GM23338 (cell line): ENCODE measurements around the gene THAP5. TPM values are rescaled to one million over a fixed set of nuclear protein-coding genes. Genes with fewer than 3 reads are reported as not detected.

Source experiments
- CREB1 ChIP-seq: fragments of 250-450 bp; sonication (Bioruptor Pico); IDR thresholded peaks from 2 replicates; pipeline ENCODE4 v1.5.0; 2020; ENCODE audit warnings: low read depth, mild to moderate bottlenecking, moderate library complexity
- EZH2 ChIP-seq: fragments of 200-600 bp; sonication (generic); IDR thresholded peaks from one replicate; pipeline ENCODE4 v1.8.0; 2017; ENCODE audit warnings: antibody characterized with exemption, mild to moderate bottlenecking, low read depth; ENCODE audit not compliant: unreplicated experiment
- POLR2AphosphoS5 ChIP-seq: IDR thresholded peaks from 2 replicates; pipeline ENCODE4 v1.6.1; 2016; ENCODE audit warnings: antibody characterized with exemption, low read depth
- ZNF331 ChIP-seq: fragments of 250-450 bp; sonication (Bioruptor Pico); IDR thresholded peaks from 2 replicates; pipeline ENCODE4 v1.5.0; 2020; ENCODE audit warnings: low read depth, mild to moderate bottlenecking, moderate library complexity
- ZNF462 ChIP-seq: fragments of 250-450 bp; sonication (Bioruptor Pico); IDR thresholded peaks from 2 replicates; pipeline ENCODE4 v1.5.0; 2020; ENCODE audit warnings: mild to moderate bottlenecking, moderate library complexity
- polyA plus RNA-seq: library from polyadenylated mRNA; unstranded; fragments of >200 nt; fragmentation: Nextera tagmentation; extraction: Ambion mirVana; gene quantifications from 2 replicates; pipeline ENCODE4 v1.2.1, GENCODE V29; 2016
- total RNA-seq: library from RNA; depleted of rRNA; stranded (reverse); fragments of >200 nt; shearing (Covaris generic); gene quantifications from 2 replicates; pipeline ENCODE4 v1.2.3, GENCODE V29; 2014; rRNA removed
- TF ChIP-seq, protein P1 (sequence below), 2 experiments: fragments of 200-600 bp in 1 of 2; sonication (generic) in 1 of 2; conservative IDR thresholded peaks; 2 replicates each; pipeline versions ENCODE4 v1.5.1 to v1.6.1; 2016 to 2017; ENCODE audit warnings: antibody characterized with exemption in 2 of 2, low read depth in 2 of 2, mild to moderate bottlenecking in 2 of 2, moderate library complexity in 1 of 2

Gene THAP5
- total and polyA plus RNA-seq, 2 experiments from 2014 or later = 18.2 to 32.3 TPM

DNA sequence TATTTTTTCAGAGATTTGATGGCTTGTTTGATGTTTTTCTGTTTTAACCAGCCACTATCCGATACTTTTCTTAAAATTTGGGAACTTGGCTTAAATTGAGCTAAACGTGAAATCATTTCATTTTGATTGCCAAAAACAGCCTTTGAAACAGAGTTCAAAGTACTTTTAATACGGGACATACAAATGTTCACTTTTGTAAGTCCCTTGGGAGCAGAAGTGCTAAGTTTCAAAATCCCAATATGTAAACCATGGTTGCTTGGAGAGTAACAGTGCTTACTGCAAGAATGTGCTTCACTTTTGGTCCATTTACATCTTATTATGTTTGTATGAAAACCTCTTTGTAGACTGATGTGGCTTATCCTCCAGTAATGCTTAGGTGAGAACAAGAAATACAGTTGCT, 54.5 kb downstream of the THAP5 start (continued):
- no peak for TF ChIP-seq ZNF462 (CRISPR knock-in tag)
- TF ChIP-seq EZH2 = no peak
- TF ChIP-seq POLR2AphosphoS5 = no peak
- TF ChIP-seq, protein P1, sequence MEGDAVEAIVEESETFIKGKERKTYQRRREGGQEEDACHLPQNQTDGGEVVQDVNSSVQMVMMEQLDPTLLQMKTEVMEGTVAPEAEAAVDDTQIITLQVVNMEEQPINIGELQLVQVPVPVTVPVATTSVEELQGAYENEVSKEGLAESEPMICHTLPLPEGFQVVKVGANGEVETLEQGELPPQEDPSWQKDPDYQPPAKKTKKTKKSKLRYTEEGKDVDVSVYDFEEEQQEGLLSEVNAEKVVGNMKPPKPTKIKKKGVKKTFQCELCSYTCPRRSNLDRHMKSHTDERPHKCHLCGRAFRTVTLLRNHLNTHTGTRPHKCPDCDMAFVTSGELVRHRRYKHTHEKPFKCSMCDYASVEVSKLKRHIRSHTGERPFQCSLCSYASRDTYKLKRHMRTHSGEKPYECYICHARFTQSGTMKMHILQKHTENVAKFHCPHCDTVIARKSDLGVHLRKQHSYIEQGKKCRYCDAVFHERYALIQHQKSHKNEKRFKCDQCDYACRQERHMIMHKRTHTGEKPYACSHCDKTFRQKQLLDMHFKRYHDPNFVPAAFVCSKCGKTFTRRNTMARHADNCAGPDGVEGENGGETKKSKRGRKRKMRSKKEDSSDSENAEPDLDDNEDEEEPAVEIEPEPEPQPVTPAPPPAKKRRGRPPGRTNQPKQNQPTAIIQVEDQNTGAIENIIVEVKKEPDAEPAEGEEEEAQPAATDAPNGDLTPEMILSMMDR (conservative IDR thresholded peaks at IDR 0.05; ENCODE audit: low read depth in 2 of 2) = no peak
- no peak for TF ChIP-seq ZNF331 (CRISPR knock-in tag)
- TF ChIP-seq CREB1 = no peak

Other genes with a start within 250 kb of the THAP5 start
- gene NRCAM, start 113.3 kb downstream of the THAP5 start, total RNA-seq = 3.5 and 6.8 TPM in 2 replicates
- gene NRCAM, start 113.3 kb downstream of the THAP5 start, polyA plus RNA-seq = 2.5 and 2.7 TPM in 2 replicates
- gene PNPLA8, start 43.6 kb downstream of the THAP5 start, total RNA-seq = 12.5 and 14.9 TPM in 2 replicates
- gene PNPLA8, start 43.6 kb downstream of the THAP5 start, polyA plus RNA-seq = 12.4 and 13.6 TPM in 2 replicates
- gene DNAJB9, start 168 bp upstream of the THAP5 start, total RNA-seq = 14.4 and 16.0 TPM in 2 replicates
- 7.3 and 8.4 TPM in 2 replicates for gene DNAJB9, start 168 bp upstream of the THAP5 start, polyA plus RNA-seq